ENCODE data around the gene SAP25.

Gene SAP25

GRCh38 chr7:100604028-100604975 lies 30.6 kb upstream of the SAP25 start:
- peak; percentile 17 for TF ChIP-seq CTCF (conservative IDR thresholded peaks at IDR 0.05; ENCODE audit: control insufficient read depth, insufficient read depth, low read depth, low read length)
- DNase-seq (ENCODE audit: low read depth): peak; percentile 77
- peak overlapping the region; percentile 96 for H3K4me3 ChIP-seq (ENCODE audit: control insufficient read depth, low read depth, low read length)

GRCh38 chr7:100603726-100604027 lies 30.0 kb upstream of the SAP25 start:
- peak; percentile 45 for DNase-seq (ENCODE audit: low read depth)
- no peak for TF ChIP-seq CTCF (conservative IDR thresholded peaks at IDR 0.05; ENCODE audit: control insufficient read depth, insufficient read depth, low read depth, low read length)
- H3K4me3 ChIP-seq (ENCODE audit: control insufficient read depth, low read depth, low read length): peak overlapping the region; percentile 96

- peak overlapping the region; percentile 96 for H3K4me3 ChIP-seq (ENCODE audit: control insufficient read depth, low read depth, low read length)
Observed at GRCh38 chr7:100602889-100603725, 29.4 kb upstream of the SAP25 start.

GRCh38 chr7:100600730-100601038 lies 27.0 kb upstream of the SAP25 start:
- TF ChIP-seq CTCF (conservative IDR thresholded peaks at IDR 0.05; ENCODE audit: control insufficient read depth, insufficient read depth, low read depth, low read length): no peak
- no peak for DNase-seq (ENCODE audit: low read depth)
- H3K4me3 ChIP-seq (ENCODE audit: control insufficient read depth, low read depth, low read length): no peak overlapping the region

More at GRCh38 chr7:100602889-100603725, 29.4 kb upstream of the SAP25 start:
- DNase-seq (ENCODE audit: low read depth): peak; percentile 86
- TF ChIP-seq CTCF (conservative IDR thresholded peaks at IDR 0.05; ENCODE audit: control insufficient read depth, insufficient read depth, low read depth, low read length): no peak

GRCh38 chr7:100599911-100600729 lies 26.4 kb upstream of the SAP25 start:
- no peak for TF ChIP-seq CTCF (conservative IDR thresholded peaks at IDR 0.05; ENCODE audit: control insufficient read depth, insufficient read depth, low read depth, low read length)
- no peak for DNase-seq (ENCODE audit: low read depth)
- no peak overlapping the region for H3K4me3 ChIP-seq (ENCODE audit: control insufficient read depth, low read depth, low read length)

- TF ChIP-seq CTCF (conservative IDR thresholded peaks at IDR 0.05; ENCODE audit: control insufficient read depth, insufficient read depth, low read depth, low read length): no peak
- DNase-seq (ENCODE audit: low read depth): peak; percentile 35
Observed at GRCh38 chr7:100598425-100598824, 24.7 kb upstream of the SAP25 start.

More at GRCh38 chr7:100598425-100598824, 24.7 kb upstream of the SAP25 start:
- no peak overlapping the region for H3K4me3 ChIP-seq (ENCODE audit: control insufficient read depth, low read depth, low read length)
